SH-SY5Y (cell line): ENCODE measurements around the gene ERP27.

Experiments used
- GATA2 ChIP-seq: IDR thresholded peaks from 2 replicates; pipeline ENCODE4 v1.6.1; 2011; ENCODE audit warnings: mild to moderate bottlenecking, low read depth, low read length
- GATA3 ChIP-seq: IDR thresholded peaks from 2 replicates; pipeline ENCODE4 v1.6.1; 2011; ENCODE audit warnings: low read depth, mild to moderate bottlenecking, low read length, moderate library complexity

The ERP27 gene

GRCh38 chr12:14938301-14938700 lies at the start of gene ERP27:
TSS of gene ERP27 (minus strand) at chr12:14938537. CDS start at chr12:14938508, 29 bp downstream.
- TF ChIP-seq GATA2 (no peak), GATA3 (no peak)

- TF ChIP-seq GATA3 (no peak), GATA2 (no peak)
These were observed 49.7 kb upstream of the ERP27 start for GRCh38 chr12:14988035-14988434.

- TF ChIP-seq GATA2 (no peak), GATA3 (no peak)
These were observed 48.1 kb upstream of the ERP27 start for GRCh38 chr12:14986449-14986848.

- TF ChIP-seq GATA2 (no peak), GATA3 (no peak)
These were observed 46.5 kb upstream of the ERP27 start for GRCh38 chr12:14984766-14985285.

- TF ChIP-seq GATA3 (no peak), GATA2 (no peak)
These were observed 45.7 kb upstream of the ERP27 start for GRCh38 chr12:14984036-14984435.

- no peak for TF ChIP-seq GATA2
- TF ChIP-seq GATA3, result no peak
These were observed 44.7 kb upstream of the ERP27 start for GRCh38 chr12:14982991-14983390.

- TF ChIP-seq GATA3, result no peak
- no peak for TF ChIP-seq GATA2
These were observed 44.2 kb upstream of the ERP27 start for GRCh38 chr12:14982562-14982961.

- TF ChIP-seq GATA3 (no peak), GATA2 (no peak)
These were observed 42.7 kb upstream of the ERP27 start for GRCh38 chr12:14981049-14981448.

- no peak for TF ChIP-seq GATA2
- no peak for TF ChIP-seq GATA3
These were observed 41.1 kb upstream of the ERP27 start for GRCh38 chr12:14979468-14979867.

- TF ChIP-seq GATA3 (no peak), GATA2 (no peak)
These were observed 38.3 kb upstream of the ERP27 start for GRCh38 chr12:14976658-14977057.

GRCh38 chr12:14975457-14975856 lies 37.1 kb upstream of the ERP27 start:
- TF ChIP-seq GATA2, result no peak

GRCh38 chr12:14974633-14975032 lies 36.3 kb upstream of the ERP27 start:
- TF ChIP-seq GATA2, result no peak
- TF ChIP-seq GATA3, result no peak

- TF ChIP-seq GATA2, result no peak
These were observed 34.5 kb upstream of the ERP27 start, which contains the start of gene PDE6H for GRCh38 chr12:14972816-14973215. TSS of gene PDE6H (plus strand) at chr12:14973042. CDS start at chr12:14978013, 4,971 bp downstream.

GRCh38 chr12:14970473-14970872 lies 32.1 kb upstream of the ERP27 start:
- TF ChIP-seq GATA3, result no peak
- no peak for TF ChIP-seq GATA2

GRCh38 chr12:14968478-14968877 lies 30.1 kb upstream of the ERP27 start:
- TF ChIP-seq GATA3 (no peak), GATA2 (no peak)

GRCh38 chr12:14965221-14965620 lies 26.9 kb upstream of the ERP27 start:
- no peak for TF ChIP-seq GATA2
- TF ChIP-seq GATA3, result no peak

- TF ChIP-seq GATA2 (no peak), GATA3 (no peak)
These were observed 26.1 kb upstream of the ERP27 start for GRCh38 chr12:14964406-14964805.
